ENCODE data around the gene ANKRD10.

DNA sequence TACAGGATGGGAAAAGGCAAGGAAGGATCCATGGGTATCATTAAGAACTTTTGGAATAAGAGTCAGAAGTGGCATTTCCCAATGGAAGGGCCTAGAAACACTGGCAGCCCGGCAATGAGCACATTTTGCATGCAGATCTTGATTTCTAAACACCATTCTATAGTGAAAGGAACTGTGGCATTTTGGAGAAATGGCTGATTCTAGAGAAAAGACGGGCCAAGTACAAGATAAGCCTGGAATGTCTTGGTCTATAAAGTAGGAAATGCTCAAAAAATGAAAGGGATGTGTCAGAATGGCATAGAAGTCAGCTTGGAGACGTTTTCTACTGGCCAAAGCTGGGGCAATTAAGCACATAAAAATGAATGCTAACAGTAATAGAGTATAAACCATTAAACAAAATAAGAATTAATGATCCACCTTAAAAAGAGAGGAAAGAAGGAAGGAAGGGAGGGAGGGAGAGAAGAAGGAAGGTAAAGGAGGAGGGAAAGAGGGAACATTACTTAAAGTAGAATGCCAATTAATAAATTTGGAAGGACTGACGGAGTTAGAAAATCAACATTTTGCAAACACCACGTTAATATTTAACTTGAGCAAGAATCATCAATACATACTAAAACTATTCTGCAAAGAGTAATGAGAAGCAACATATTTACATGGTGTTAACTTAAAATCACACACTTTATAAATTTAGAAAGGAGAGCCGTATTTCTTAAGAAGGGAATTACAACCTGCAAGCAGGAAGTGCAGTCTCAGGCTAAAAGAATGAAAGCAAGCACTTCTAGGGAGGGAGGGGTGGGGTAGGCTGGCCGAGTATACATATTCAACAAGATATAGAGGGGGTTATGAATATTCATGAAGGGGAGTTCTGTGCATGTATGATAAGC lies 78.9 kb downstream of the ANKRD10 start:
- TF ChIP-seq, protein P1, sequence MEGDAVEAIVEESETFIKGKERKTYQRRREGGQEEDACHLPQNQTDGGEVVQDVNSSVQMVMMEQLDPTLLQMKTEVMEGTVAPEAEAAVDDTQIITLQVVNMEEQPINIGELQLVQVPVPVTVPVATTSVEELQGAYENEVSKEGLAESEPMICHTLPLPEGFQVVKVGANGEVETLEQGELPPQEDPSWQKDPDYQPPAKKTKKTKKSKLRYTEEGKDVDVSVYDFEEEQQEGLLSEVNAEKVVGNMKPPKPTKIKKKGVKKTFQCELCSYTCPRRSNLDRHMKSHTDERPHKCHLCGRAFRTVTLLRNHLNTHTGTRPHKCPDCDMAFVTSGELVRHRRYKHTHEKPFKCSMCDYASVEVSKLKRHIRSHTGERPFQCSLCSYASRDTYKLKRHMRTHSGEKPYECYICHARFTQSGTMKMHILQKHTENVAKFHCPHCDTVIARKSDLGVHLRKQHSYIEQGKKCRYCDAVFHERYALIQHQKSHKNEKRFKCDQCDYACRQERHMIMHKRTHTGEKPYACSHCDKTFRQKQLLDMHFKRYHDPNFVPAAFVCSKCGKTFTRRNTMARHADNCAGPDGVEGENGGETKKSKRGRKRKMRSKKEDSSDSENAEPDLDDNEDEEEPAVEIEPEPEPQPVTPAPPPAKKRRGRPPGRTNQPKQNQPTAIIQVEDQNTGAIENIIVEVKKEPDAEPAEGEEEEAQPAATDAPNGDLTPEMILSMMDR (IDR thresholded peaks at IDR 0.05; ENCODE audit: borderline replicate concordance, extremely low read depth, low read length, poor library complexity, severe bottlenecking) = no peak
- no peak for TF ChIP-seq EZH2 (IDR thresholded peaks at IDR 0.05; ENCODE audit: borderline replicate concordance, low read depth, low read length, severe bottlenecking)
